ENCODE results near the gene TEX264.
A peak's percentile ranks its signal among the peaks of the same experiment; 100 is the strongest.

Gene TEX264

GRCh38 chr3:51686056-51686455 is 15.0 kb downstream of the TEX264 start:
- Histone ChIP-seq H3K9me3 (ENCODE audit: insufficient read depth, low read length, severe bottlenecking) (no peaks in the 10 kb centered on the region), H3K36me3 (ENCODE audit: insufficient read depth, low read length) (peaks cover 89% of the 10 kb centered on the region), H3K4me3 (ENCODE audit: low read depth in 1 of 2, low read length in 2 of 2) (no peak overlapping the region), H3K9ac (ENCODE audit: low read depth, low read length) (no peak overlapping the region), H3K27ac (ENCODE audit: low read length) (peak overlapping the region; percentile 57), H2AFZ (ENCODE audit: low read depth, low read length) (no peak overlapping the region), H3K79me2 (ENCODE audit: insufficient read depth, low read length) (peaks cover 14% of the 10 kb centered on the region; the same call in 1 of the 2 replicates), H3K27me3 (ENCODE audit: insufficient read depth, low read length, poor library complexity) (no peaks in the 10 kb centered on the region), H4K20me1 (ENCODE audit: insufficient read depth, low read length) (peaks cover 70% of the 10 kb centered on the region), H3K4me2 (ENCODE audit: insufficient read depth, low read length) (peak overlapping the region; percentile 7; the same call in 1 of the 2 replicates), H3K4me1 (ENCODE audit: insufficient read depth, low read length) (peaks cover 29% of the 10 kb centered on the region)
- ATAC-seq (ENCODE audit: insufficient read depth, low read depth): no peak
- DNase-seq: no peak
- no peak for TF ChIP-seq CTCF (IDR thresholded peaks at IDR 0.05; ENCODE audit: borderline replicate concordance, extremely low read depth, low read length, poor library complexity, severe bottlenecking)
- TF ChIP-seq EZH2 (IDR thresholded peaks at IDR 0.05; ENCODE audit: borderline replicate concordance, low read depth, low read length, severe bottlenecking): no peak

GRCh38 chr3:51686512-51687215 is 15.6 kb downstream of the TEX264 start:
- peak overlapping the region; percentile 57 for H3K27ac ChIP-seq (ENCODE audit: low read length)
- 0 out of 2 replicates have a peak overlapping the region, but pooled peaks have one; percentile 7 for H3K4me2 ChIP-seq (ENCODE audit: insufficient read depth, low read length)
- H3K4me1 ChIP-seq (ENCODE audit: insufficient read depth, low read length): peaks cover 23% of the 10 kb centered on the region
- ATAC-seq (ENCODE audit: insufficient read depth, low read depth) (peak; percentile 95), DNase-seq (peak; percentile 91)
- H3K9ac ChIP-seq (ENCODE audit: low read depth, low read length): no peak overlapping the region
- no peak overlapping the region for H2AFZ ChIP-seq (ENCODE audit: low read depth, low read length)
- peaks cover 14% of the 10 kb centered on the region; the same call in 1 of the 2 replicates for H3K79me2 ChIP-seq (ENCODE audit: insufficient read depth, low read length)
- no peaks in the 10 kb centered on the region for H3K27me3 ChIP-seq (ENCODE audit: insufficient read depth, low read length, poor library complexity)
- H4K20me1 ChIP-seq (ENCODE audit: insufficient read depth, low read length): peaks cover 68% of the 10 kb centered on the region
- peaks cover 91% of the 10 kb centered on the region for H3K36me3 ChIP-seq (ENCODE audit: insufficient read depth, low read length)
- TF ChIP-seq EZH2 (IDR thresholded peaks at IDR 0.05; ENCODE audit: borderline replicate concordance, low read depth, low read length, severe bottlenecking): no peak
- no peak for TF ChIP-seq CTCF (IDR thresholded peaks at IDR 0.05; ENCODE audit: borderline replicate concordance, extremely low read depth, low read length, poor library complexity, severe bottlenecking)
- H3K9me3 ChIP-seq (ENCODE audit: insufficient read depth, low read length, severe bottlenecking): no peaks in the 10 kb centered on the region
- H3K4me3 ChIP-seq (ENCODE audit: low read depth in 1 of 2, low read length in 2 of 2): no peak overlapping the region

- no peak overlapping the region for H3K9ac ChIP-seq (ENCODE audit: low read depth, low read length)
- H3K27ac ChIP-seq (ENCODE audit: low read length): peak overlapping the region; percentile 57; the same call in 1 of the 2 replicates
- H3K9me3 ChIP-seq (ENCODE audit: insufficient read depth, low read length, severe bottlenecking): no peaks in the 10 kb centered on the region
- no peak overlapping the region for H2AFZ ChIP-seq (ENCODE audit: low read depth, low read length)
- no peaks in the 10 kb centered on the region for H3K27me3 ChIP-seq (ENCODE audit: insufficient read depth, low read length, poor library complexity)
- peaks cover 91% of the 10 kb centered on the region for H3K36me3 ChIP-seq (ENCODE audit: insufficient read depth, low read length)
- no peak overlapping the region for H3K4me3 ChIP-seq (ENCODE audit: low read depth in 1 of 2, low read length in 2 of 2)
- ATAC-seq (ENCODE audit: insufficient read depth, low read depth) (no peak), DNase-seq (no peak)
- H3K79me2 ChIP-seq (ENCODE audit: insufficient read depth, low read length): peaks cover 9% of the 10 kb centered on the region; the same call in 1 of the 2 replicates
- no peak overlapping the region for H3K4me2 ChIP-seq (ENCODE audit: insufficient read depth, low read length)
- peaks cover 19% of the 10 kb centered on the region for H3K4me1 ChIP-seq (ENCODE audit: insufficient read depth, low read length)
- H4K20me1 ChIP-seq (ENCODE audit: insufficient read depth, low read length): peaks cover 67% of the 10 kb centered on the region
- no peak for TF ChIP-seq EZH2 (IDR thresholded peaks at IDR 0.05; ENCODE audit: borderline replicate concordance, low read depth, low read length, severe bottlenecking)
- TF ChIP-seq CTCF (IDR thresholded peaks at IDR 0.05; ENCODE audit: borderline replicate concordance, extremely low read depth, low read length, poor library complexity, severe bottlenecking): no peak
These were observed 16.6 kb downstream of the TEX264 start for GRCh38 chr3:51687431-51688205.
